Measurements from ENCODE around the gene ANKRD24.
"Not testable (repeated sequence)": the region's sequence is repeated elsewhere in the genome, so short reads cannot be mapped to it uniquely, and the experiment has no call there.

Gene ANKRD24

DNA sequence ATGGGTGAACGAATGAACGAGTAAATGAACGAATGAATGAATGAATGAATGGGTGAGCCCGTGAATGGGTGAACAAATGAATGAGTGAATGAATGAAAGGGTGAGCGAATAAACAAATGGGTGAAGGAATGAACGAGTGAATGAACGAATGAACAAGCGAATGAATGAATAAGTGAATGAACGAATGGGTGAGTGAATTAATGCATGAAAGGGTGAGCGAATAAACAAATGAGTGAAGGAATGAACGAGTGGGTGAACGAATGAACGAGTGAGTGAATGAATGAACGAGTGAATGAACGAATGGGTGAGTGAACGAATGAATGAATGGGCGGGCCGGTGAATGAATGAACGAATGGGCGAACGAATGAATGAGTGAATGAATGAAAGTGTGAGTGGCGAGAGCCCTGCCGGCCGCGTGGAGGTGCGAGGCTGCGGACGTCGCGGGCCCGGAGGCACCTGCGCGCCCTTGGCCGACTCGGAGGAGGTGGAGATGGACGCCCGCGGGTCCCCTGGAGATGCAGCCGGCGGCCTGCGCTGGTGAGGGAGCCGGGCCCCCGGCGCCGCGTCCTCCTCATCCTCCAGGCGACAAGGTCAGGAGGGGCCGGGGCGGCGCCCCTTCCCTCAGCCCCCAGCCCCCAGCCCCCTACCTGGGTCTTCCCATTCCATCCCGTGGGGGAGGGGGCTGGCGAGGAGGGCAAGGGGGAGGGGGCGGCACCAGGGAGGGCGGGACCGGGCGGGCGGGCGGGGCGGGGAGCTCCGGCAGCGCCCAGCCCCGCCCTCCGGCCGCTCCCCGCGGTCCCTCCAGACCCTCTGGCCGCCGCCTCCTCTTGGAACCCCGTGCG, 15.4 kb downstream of the ANKRD24 start:
- DNase-seq (ENCODE audit: low spot score), result no peak

DNA sequence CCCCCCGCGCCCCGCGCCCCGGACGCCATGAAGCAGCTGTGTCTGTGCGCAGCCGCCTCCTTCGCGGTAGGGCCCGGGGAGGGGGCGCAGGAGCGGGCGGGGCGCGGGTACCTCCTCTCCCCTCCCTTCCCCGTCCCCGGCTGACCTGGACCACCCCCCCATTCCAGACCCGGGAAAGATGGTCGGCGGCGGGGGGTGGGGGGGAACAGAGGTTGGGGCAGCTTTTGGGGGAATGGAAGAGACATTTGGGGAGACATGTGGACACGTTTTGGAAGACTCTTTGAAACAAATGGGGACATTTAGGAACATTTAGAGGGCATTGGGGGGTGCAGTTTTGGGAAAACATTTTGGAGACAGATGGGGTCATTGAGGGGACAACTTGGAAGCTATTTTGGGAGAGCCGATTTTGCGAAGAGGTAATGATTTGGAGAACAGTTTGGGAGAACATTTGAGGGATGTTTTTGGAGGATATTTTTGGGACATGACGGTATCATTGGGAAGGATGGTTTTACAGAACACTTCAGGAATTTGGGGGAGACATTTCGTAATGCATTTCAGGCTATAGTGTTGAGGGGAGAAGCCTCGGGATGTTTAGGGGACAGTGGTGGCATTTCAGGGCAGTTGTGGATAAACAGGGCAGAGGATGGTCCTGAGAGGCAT, 16.1 kb downstream of the ANKRD24 start:
- DNase-seq (ENCODE audit: low spot score), result no peak

- no peak for DNase-seq (ENCODE audit: low spot score)
Measured at GRCh38 chr19:4199699-4200293, 17.3 kb downstream of the ANKRD24 start.

DNA sequence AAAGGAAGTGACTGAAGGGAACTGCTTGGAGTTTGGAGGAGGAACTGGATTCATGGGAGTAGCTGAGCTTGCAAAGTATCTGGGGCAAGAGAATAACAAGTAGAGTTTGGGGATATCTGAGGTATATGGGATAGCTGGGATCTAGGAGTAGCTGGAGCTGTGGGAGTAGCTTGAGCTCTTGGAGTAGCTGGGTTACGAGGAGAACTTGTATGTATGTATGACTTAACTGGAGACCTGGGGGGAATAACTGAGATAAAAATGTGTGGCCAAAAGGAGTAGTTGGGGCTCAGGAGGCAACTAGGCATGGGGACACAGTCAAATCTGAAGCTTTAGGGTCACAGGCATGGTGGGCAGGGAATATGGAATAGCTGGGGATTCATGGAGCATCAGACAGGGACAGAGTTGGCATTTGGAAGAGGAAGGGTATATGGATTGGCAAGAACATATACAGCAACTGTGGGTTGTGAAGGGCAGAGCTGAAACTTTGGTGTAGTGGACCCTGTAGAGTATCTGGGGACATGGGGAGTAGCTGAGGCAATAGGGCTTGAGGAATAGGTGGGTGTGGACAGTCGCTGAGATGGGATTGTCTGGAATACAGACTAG, 18.6 kb downstream of the ANKRD24 start:
- no peak for DNase-seq (ENCODE audit: low spot score)

DNA sequence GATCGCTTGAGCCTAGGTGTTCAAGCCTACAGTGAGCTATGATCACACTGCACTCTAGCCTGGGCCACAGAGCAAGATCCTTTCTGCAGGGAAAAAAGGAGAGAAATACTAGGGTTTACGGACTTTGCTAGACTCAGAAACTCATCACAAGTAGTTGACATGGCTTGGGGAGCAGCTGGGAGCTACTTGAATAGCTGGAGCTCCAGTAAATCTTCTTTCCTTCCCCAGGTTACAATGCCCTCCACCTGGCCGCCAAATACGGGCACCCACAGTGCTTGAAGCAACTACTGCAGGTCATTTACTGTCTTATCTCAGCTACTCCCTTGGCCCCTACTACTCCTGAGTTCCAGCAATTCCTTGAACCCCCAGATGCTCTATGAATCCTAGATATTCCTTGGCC, 19.3 kb downstream of the ANKRD24 start:
- DNase-seq (ENCODE audit: low spot score), result no peak

DNA sequence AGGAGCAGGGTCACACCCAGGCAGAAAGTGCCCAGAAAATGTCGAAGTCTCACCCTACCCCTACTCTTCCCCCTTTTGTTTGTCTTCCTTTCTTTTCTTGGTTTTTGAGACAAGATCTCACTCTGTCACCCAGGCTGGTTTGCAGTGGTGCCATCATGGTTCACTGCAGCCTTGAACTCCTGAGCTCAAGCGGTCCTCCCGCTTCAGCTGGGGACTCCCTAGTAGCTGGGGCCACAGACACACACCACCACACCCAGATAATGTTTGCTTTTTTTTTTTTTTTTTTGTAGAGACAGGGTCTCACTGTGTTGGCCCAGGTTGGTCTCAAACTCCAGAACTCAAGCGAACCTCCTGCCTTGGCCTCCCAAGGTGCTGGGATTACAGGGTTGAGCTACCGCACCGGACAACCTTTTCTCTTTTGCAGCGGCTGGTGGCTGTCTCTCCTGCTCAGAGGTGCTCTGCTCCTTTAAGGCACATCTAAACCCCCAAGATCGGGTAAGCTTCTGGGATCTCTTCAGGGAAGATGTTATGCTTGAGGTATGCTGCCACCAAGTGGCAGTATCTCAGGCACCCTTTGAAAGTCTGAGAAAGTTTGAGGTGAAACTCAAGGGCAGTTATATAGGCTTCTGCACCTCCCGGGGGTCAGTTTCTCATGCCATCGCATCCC, 24.5 kb downstream of the ANKRD24 start:
- no peak for DNase-seq (ENCODE audit: low spot score)

DNA sequence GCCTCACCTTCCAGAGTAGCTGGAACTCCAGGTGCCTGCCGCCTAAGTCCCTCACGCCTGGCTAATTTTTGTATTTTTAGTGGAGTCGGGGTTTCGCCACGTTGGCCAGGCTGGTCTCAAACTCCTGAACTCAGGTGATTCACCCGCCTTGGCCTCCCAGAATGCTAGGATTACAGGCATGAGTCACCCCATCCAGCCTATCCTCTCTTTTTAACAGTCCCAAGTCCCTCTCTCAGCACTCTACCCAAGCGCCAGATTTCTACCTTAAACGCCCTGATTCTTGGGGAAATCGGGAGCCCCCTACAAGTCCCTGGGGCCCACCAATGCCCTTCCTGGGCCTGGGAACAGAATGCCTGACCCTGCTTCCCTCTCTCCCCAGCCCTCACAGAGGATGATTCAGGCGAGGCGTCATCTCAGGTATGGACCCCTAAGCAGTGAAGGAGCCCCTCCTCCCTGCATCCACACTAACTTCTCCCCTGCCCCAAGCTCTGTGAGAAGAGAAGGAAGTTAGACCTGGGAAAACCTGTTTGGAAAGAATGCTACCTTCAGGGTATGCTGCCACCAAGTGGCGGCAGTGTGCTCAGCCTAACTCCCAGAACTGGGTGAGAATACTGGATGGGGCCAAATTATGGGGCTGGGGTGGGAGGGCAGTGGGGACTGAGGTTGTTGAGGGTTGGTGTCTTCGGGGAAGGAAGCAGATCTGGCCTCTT, 26.1 kb downstream of the ANKRD24 start:
- no peak for DNase-seq (ENCODE audit: low spot score)

DNA sequence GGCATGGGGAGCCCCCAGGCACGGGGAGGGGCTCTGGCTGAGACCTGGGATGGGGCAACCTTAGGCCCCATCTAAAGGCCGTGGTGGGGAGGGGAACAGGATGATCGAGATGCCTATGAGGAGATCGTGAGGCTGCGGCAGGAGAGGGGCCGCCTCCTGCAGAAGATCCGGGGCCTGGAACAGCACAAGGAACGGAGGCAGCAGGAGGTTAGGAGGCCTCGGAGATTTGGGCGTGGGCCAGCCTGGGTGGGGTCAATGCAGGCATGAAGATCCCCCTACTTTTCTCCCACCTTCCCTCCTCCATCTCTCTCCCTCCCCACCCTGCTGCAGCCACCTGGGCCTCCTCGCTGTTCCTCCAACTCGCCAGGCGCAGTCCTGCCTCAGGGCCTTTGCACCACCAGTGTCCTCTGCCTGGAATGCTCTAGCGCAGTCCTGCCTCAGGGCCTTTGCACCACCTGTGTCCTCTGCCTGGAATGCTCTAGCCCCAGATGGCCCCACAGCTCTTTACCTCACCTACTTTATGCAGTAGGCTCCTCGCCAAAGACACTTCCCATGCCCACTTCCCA, 27.8 kb downstream of the ANKRD24 start:
- no peak for DNase-seq (ENCODE audit: low spot score)

DNA sequence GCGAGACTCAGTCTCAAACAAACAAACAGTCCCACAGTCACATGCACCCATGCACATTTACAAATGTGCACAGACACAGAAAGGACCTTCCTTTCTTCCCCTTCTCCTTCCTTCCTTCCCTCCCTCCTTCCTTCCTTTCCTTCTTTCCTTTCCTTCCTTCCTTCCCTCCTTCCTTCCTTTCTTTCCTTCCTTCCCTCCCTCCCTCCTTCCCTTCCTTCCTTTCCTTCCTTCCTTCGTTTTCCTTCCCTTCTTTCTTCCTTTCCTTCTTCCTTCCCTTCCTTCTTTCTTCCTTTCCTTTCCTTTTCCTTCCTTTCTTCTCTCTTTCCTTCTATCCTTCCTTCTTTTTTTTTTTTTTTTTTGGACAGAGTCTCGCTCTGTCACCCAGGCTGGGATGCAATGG, 30.6 kb downstream of the ANKRD24 start:
- DNase-seq (ENCODE audit: low spot score), result no peak

DNA sequence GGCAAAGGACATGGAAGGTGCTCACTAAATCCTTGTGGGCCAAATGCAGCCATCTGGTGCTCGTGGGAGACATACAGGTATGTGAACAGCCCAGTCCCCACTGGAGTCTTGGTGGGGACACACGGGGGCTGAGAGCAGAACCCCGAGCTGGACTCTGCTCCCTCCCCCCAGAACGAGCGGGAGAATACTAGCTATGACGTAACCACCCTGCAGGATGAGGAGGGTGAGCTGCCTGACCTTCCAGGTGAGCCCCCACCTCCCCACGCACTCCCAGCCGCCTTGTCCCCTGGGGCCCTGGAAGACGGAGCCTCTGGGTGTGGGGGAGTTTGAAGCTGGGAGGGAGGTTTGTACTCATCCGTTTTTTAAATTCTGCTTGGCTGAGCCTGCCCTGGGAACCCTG, 33.3 kb downstream of the ANKRD24 start:
- DNase-seq (ENCODE audit: low spot score), result no peak

DNA sequence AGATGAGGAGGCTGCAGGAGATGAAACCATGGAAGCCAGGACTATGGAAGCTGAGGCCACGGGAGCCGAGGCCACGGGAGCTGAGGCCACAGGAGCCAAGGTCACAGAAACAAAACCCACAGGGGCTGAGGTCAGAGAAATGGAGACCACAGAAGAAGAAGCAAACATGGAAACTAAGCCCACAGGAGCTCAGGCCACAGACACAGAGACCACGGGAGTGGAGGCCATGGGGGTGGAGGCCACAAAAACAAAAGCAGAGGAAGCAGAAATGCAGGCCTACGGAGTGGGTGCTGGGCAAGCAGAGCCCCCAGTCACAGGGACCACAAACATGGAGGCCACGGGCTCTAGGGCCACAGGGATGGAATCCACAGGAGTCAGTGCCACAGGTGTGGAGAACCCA, 34.4 kb downstream of the ANKRD24 start:
- no peak for DNase-seq (ENCODE audit: low spot score)

- DNase-seq (ENCODE audit: low spot score), result no peak
Measured at GRCh38 chr19:4217429-4218264, 35.2 kb downstream of the ANKRD24 start.

GRCh38 chr19:4218523-4218922, 36.0 kb downstream of the ANKRD24 start:
- DNase-seq (ENCODE audit: low spot score), result not testable (repeated sequence)

DNA sequence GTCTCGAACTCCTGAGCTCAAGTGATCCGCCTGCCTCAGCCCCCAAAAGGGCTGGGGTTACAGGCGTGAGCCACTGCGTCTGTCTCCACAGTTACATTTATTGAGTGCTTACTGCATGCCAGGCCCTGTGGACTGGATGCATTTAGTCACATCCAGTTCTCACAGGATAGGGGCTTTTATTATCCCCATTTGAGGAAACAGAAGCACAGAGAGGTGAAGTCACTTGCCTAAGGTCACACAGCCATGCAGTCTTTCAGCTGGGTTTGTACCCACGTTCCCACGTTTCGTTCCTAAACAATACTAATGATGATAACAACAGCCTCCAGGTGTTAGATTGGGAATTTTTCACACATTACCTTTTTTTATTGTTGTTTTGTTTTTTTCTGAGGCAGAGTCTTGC, 37.7 kb downstream of the ANKRD24 start:
- no peak for DNase-seq (ENCODE audit: low spot score)

- no peak for DNase-seq (ENCODE audit: low spot score)
Measured at GRCh38 chr19:4224470-4224869, 42.0 kb downstream of the ANKRD24 start.

DNA sequence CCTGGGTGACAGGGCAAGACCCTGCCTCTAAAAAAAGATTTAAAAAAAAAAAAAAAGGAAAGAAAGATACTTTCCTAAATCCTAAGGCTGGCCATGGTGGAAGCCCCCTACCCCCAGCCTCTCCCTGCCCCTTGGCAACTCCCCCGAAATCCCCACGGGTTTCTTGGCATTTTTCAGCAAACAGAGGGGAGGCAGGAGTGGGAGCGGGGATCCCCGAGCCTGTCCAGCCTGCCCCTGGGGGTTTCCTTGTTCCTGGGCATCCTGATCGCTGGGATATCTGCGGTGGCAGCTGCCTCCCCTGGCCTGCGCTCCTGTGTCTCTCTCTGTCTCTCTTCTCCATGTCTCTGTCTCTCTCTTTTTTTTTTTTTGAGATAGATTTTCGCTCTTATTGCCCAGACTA, 43.4 kb downstream of the ANKRD24 start:
- DNase-seq (ENCODE audit: low spot score), result no peak

- DNase-seq (ENCODE audit: low spot score), result no peak
Measured at GRCh38 chr19:4227771-4228170, 45.3 kb downstream of the ANKRD24 start.

DNA sequence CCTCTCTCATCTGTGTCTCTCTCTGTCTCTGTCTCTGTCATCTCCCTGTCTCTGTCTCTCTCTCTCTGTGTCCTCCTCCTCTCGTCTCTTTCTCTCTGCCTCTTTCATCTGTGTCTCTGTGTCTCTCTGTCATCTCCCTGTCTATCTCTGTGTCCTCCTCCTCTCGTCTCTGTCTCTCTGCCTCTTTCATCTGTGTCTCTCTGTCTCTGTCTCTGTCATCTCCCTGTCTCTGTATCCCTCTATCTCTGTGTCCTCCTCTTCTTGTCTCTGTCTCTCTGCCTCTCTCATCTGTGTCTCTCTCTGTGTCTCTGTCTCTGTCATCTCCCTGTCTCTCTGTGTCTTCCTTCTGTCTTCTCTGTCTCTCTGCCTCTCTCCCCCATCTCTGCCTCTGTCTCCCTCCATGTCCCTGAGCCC, 46.3 kb downstream of the ANKRD24 start:
- no peak for DNase-seq (ENCODE audit: low spot score)

DNA sequence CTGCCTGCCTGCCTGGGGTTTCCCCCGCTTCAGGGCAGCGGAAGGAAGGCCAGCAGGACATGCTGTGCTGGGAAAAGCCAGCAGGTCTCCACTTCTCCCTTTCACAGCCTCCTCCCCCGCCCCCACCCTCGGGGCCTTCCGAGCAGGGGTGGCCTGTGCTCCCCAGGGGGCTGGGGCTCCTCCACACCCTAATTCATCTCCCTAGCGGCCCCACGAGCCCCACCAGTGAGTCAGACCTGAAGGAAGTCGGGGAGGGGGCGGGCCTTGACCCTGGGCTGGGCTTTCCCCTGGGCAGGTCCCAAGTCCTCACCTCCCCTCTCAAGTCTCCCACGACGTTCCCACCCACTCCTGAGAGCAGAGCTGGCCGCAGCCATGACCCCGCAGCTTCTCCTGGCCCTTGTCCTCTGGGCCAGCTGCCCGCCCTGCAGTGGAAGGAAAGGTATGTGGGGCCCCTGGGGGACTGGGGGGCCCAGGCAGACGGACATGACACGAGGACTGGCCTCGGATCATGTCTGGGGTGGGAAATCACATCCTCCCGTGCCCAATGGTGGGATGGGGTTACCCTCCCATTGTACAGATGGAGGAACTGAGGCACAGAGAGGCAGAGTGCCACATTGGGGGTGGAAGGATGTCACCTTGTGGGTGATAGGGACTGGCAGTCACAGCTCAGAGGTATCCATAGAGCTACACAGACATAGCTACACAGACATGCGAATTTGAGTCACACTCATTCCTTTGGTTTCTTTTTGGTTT, 46.9 kb downstream of the ANKRD24 start, which contains the start of gene EBI3:
EBI3 (plus strand) TSS at position 345 of the 753 bp plus-strand sequence; CDS start at position 373, 28 bp downstream.
- no peak for DNase-seq (ENCODE audit: low spot score)

All from pons (tissue), 1 donor.